Measurements from ENCODE around the gene KRT81.

KRT81 gene

GRCh38 chr12:52254180-52254964 lies 37.0 kb downstream of the KRT81 start:
- Histone ChIP-seq H3F3A (ENCODE audit: control insufficient read depth, insufficient read depth) (no peaks in the 10 kb centered on the region), H3K9me3 (ENCODE audit: control insufficient read depth, insufficient read depth, low read length) (no peaks in the 10 kb centered on the region), H3K4me1 (ENCODE audit: control insufficient read depth, low read length) (no peaks in the 10 kb centered on the region), H3K36me3 (ENCODE audit: control insufficient read depth, low read length) (no peaks in the 10 kb centered on the region), H3K27me3 (ENCODE audit: control insufficient read depth, low read length) (0 out of 2 replicates have a peak, but pooled peaks cover 4% of the 10 kb centered on the region), H3K4me2 (ENCODE audit: low read length) (no peak overlapping the region), H3K4me3 (ENCODE audit: low read length) (no peak overlapping the region), H4K20me1 (ENCODE audit: control insufficient read depth, insufficient read depth, low read depth, low read length) (no peaks in the 10 kb centered on the region), H3K27ac (ENCODE audit: low read depth, low read length) (no peak overlapping the region), H3K79me2 (ENCODE audit: control insufficient read depth, low read length) (no peaks in the 10 kb centered on the region), H3K9me2 (replicated peaks; ENCODE audit: control insufficient read depth, low read length) (no peaks in the 10 kb centered on the region)
- TF ChIP-seq EZH2phosphoT487 (IDR thresholded peaks at IDR 0.05; ENCODE audit: borderline replicate concordance, low read length) = no peak

GRCh38 chr12:52253391-52254179 lies 37.7 kb downstream of the KRT81 start:
- H3K27ac ChIP-seq (ENCODE audit: low read depth, low read length) = no peak overlapping the region
- H4K20me1 ChIP-seq (ENCODE audit: control insufficient read depth, insufficient read depth, low read depth, low read length) = no peaks in the 10 kb centered on the region
- 0 out of 2 replicates have a peak, but pooled peaks cover 4% of the 10 kb centered on the region for H3K27me3 ChIP-seq (ENCODE audit: control insufficient read depth, low read length)
- no peak overlapping the region for H3K4me2 ChIP-seq (ENCODE audit: low read length)
- H3K9me2 ChIP-seq (replicated peaks; ENCODE audit: control insufficient read depth, low read length) = no peaks in the 10 kb centered on the region
- no peaks in the 10 kb centered on the region for H3K79me2 ChIP-seq (ENCODE audit: control insufficient read depth, low read length)
- TF ChIP-seq CTCF (IDR thresholded peaks at IDR 0.05; ENCODE audit: low read depth, low read length, poor library complexity, severe bottlenecking) (no peak), EZH2phosphoT487 (IDR thresholded peaks at IDR 0.05; ENCODE audit: borderline replicate concordance, low read length) (no peak)
- no peaks in the 10 kb centered on the region for H3K36me3 ChIP-seq (ENCODE audit: control insufficient read depth, low read length)
- H3K4me3 ChIP-seq (ENCODE audit: low read length) = no peak overlapping the region
- no peaks in the 10 kb centered on the region for H3K4me1 ChIP-seq (ENCODE audit: control insufficient read depth, low read length)
- H3K9me3 ChIP-seq (ENCODE audit: control insufficient read depth, insufficient read depth, low read length) = no peaks in the 10 kb centered on the region
- no peaks in the 10 kb centered on the region for H3F3A ChIP-seq (ENCODE audit: control insufficient read depth, insufficient read depth)

GRCh38 chr12:52252728-52253343 lies 38.5 kb downstream of the KRT81 start:
- H3K4me3 ChIP-seq (ENCODE audit: low read length) = no peak overlapping the region
- H3F3A ChIP-seq (ENCODE audit: control insufficient read depth, insufficient read depth) = no peaks in the 10 kb centered on the region
- H3K4me1 ChIP-seq (ENCODE audit: control insufficient read depth, low read length) = no peaks in the 10 kb centered on the region
- no peaks in the 10 kb centered on the region for H3K79me2 ChIP-seq (ENCODE audit: control insufficient read depth, low read length)
- no peak overlapping the region for H3K27ac ChIP-seq (ENCODE audit: low read depth, low read length)
- H3K36me3 ChIP-seq (ENCODE audit: control insufficient read depth, low read length) = no peaks in the 10 kb centered on the region
- H3K4me2 ChIP-seq (ENCODE audit: low read length) = no peak overlapping the region
- H3K27me3 ChIP-seq (ENCODE audit: control insufficient read depth, low read length) = 0 out of 2 replicates have a peak, but pooled peaks cover 4% of the 10 kb centered on the region
- TF ChIP-seq CTCF (IDR thresholded peaks at IDR 0.05; ENCODE audit: low read depth, low read length, poor library complexity, severe bottlenecking) = no peak
- TF ChIP-seq EZH2phosphoT487 (IDR thresholded peaks at IDR 0.05; ENCODE audit: borderline replicate concordance, low read length) = no peak
- H3K9me2 ChIP-seq (replicated peaks; ENCODE audit: control insufficient read depth, low read length) = no peaks in the 10 kb centered on the region
- no peaks in the 10 kb centered on the region for H4K20me1 ChIP-seq (ENCODE audit: control insufficient read depth, insufficient read depth, low read depth, low read length)
- no peaks in the 10 kb centered on the region for H3K9me3 ChIP-seq (ENCODE audit: control insufficient read depth, insufficient read depth, low read length)

Data from DOHH2 (cell line).